GM18498 (cell line): ENCODE results near the gene RERE.
"Not testable (repeated sequence)": the region's sequence is repeated elsewhere in the genome, so short reads cannot be mapped to it uniquely, and the experiment has no call there.

Experiments
- ATAC-seq: cut with Tn5 transposase; IDR thresholded peaks from one replicate; pipeline ENCODE4 v1.9.1; 2021; ENCODE audit warnings: mild to moderate bottlenecking, moderate library complexity; ENCODE audit not compliant: unreplicated experiment

The RERE gene

DNA sequence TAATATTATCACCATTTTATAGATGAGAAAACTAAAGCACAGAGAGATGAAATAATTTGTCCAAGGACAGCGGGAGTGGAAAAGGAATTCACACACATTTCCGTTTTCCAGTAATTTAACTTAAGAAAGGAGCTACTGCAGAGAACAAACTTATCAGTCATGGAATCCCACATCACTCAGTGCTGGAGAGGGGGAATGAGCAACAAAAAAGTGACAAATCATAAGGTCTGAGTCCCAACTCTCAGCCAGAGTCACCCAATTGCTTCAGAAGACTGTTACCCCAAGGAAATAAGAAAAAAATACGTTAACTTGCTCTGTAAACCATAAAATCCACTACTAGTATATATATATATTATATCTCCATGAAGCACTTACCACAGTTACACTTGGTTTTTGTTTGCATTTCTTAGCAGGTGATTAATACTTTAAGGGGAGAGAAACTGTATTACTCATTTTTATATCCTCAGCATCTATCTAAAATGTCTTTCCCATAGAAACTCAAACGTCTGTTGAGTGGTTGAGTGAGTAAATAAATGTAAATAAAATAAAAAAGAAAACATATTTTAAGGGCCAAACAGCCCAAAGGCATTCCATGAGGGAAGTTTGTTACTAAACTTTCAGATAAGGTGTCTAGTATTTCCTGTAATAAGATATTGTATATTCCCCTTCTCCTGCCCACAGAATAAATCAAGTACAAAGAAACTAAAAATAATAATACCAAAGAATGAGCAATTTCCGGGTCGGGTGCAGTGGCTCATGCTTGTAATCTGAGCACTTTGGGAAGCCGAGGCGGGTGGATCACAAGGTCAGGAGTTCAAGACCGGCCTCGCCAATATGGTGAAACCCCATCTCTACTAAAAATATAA is 422.8 kb downstream of the RERE start:
- no peak for ATAC-seq

DNA sequence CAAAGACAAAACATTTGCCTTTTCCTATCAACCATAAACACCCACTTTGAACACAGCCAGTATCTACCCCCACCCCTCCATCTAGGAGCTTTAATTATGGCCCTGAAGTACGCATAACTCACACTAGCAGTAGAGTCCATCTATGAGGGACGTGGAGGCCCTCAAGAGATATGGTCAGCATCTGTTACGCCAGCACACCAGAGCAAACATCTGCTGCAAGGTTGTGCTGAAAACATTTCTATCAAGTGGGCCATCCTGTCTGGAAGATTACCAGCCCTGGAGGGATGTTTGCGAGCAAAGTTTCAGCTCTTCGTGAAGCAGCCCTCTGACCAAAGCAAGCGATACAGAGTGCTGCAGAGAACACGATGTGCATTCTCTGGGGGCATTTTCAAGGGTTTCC is 424.9 kb downstream of the RERE start:
- ATAC-seq, result no peak

DNA sequence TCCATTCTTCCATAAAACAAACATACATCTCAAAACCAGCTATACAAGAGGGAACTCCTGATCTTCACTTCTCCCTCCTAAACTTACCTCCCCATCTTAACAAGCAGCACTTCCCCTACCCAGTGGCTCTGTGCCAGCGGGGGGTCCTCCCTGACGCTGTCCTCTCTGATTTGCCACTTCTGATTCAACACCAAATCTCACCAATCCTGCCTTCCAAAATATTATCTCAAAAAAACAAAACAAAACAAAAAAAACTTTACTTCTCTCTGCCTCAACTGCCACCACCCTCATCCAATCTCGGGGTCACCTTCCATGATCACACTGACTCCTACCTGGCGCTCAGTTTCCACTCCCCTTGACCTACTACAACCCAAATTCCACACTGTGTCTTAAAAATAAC is 426.7 kb downstream of the RERE start:
- ATAC-seq, result no peak

DNA sequence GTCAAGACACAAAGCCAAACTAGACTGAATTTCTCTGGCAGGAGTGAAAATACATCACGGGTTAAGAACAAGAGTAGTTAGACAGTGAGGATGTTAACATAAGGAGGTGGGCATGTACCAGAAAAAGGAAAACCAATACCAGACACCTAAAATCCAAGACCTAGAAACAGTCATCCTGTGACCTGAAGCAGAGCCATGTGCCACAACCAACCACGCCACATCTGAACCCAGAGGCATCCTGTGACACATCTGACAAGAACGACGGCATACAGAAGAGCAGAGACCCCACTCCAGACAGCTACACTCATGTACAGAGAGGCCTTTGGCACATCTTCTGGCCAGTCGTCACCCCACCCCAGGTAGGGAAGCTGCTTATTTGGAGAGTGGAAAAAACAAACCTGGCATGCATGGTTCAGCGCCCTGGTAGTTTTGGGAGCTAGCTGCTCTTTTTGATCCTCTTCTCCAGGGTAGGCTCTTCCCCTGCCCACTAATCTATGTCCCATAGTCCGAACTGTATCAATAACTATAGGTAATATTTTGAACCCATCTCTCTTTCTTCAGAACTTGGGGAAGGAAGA is 427.4 kb downstream of the RERE start:
- ATAC-seq, result no peak

DNA sequence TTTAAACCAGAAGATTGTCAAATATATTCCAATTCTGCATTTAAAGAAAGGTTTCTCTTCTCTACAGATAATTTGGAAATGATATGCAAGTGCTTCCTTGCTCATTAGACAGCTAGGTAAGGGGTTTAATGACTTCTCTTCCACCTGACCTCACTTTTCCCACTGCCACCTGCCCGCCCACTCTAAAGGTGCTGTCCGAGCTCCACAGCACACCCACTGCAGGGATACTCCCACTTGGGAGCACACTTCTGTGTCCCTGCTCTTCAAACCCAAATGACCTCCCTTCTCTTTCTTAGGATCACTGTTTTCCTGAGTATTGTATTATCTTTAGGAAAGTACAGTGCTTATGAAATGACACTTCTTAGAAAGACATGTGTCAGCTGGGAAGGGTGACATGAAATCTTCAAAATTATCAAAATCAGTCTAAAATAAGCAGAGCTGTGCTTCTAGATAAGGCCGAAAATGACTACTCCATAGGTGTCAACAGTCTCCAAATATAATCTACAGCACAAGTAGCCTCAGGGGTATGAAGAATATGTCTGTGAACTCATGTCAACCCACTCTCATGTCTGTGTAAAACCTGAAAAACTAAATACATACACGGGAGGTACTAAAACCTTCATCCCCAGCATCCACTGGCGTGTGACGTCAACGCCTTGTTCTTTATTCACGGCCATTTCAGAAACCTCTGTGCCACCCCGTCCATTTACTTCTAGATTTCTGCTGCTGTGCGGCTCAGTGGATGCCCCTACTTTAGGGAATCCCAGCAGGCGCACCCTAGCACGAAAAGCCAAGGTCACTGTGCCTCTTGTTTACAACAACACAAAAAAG is 428.5 kb downstream of the RERE start:
- no peak for ATAC-seq

DNA sequence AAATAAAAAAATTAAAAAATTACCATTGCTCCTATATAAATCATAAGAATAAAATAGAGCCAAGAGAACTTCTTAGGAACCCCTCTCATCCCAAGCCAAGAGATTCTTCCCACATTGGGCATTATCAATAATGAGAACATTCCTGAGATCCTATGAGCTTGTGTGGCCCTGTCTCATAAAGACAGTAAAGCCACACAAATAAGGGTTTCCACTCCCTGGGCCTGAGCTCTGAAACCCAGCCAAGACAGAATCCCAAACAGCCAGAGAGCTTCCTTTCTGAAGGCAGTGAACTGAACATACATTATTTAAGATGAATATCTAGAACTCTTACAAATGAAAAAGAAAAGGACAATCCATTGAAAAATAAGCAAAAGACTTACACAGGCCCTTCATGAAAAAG is 431.2 kb downstream of the RERE start:
- ATAC-seq, result no peak

DNA sequence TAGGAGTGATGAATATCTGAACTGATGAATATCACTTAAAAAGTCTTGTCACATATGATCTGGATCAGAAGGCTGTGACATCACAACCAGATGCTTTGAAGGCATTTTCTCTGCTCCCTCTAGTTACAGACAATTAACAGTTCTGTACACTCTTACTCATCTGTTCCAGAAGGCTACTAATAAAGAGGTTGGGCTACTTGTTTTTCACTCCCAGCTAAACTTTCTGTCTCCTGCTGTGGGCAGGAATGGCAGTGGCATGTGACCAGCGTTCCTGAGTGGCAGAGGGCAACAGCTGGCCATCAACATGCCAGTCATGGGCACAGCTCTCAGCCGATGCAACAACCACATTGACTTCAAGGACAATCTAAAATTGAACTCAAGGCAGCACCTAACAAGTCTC is 432.9 kb downstream of the RERE start:
- ATAC-seq, result no peak

DNA sequence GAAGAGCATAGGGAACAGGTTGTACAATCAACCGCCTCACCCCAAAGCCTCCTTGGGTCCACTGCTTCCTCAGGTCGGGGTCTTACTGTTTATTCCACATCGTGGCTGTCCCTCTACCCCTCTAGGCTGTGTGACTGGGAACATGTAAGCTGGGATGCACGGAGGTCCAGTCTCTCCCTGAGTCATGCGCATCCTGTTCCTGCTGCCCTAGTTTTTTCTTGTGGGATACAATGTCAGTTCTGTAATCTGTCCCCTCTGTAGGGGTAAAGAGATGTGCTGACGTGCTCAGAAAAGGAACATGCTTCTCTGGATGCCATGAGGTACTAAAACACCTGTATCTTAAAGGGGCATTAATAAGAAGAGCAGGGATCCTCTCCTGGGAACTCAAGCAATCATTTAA is 433.4 kb downstream of the RERE start:
- no peak for ATAC-seq

DNA sequence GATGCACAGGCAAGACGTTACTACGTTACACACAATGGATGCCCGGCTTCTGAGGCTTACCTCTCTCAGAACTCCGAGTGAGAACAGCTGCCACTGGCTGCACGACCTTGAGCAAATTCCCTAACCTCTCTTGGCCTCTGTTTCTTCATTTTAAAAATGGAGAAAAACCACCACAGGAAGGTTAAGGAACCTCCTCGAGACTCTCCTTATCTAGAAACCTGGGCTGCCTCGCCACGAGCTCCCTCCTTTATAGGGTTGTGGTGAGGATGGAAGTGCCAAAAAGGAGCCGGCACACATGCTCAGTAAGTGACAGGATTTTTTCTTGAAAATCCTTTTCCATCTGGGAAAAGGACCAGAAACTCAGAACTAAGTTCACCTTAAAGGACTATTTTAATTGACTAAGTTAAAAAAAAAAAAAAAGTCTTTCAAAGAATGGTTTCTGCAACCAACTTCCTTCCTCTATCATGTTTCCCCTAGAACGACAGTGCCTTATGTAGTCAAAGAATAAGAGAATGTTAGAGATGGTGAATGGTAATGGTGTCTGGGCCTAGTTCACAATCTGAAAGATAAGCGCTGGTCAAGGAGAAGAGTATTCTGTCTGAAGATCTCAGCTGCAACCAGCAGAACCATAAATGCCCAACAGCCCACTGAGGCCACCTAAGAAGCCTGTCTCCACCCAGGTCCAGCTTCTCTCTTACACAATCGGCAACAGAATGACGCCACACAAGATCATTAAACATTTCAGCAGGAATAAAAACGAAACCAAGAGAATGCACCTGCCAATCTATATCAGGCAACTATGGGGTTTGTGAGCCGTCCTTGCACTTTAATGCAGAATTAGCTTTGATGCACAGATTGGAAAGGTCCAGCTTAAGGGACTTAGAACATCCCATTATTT is 434.6 kb downstream of the RERE start:
- no peak for ATAC-seq

DNA sequence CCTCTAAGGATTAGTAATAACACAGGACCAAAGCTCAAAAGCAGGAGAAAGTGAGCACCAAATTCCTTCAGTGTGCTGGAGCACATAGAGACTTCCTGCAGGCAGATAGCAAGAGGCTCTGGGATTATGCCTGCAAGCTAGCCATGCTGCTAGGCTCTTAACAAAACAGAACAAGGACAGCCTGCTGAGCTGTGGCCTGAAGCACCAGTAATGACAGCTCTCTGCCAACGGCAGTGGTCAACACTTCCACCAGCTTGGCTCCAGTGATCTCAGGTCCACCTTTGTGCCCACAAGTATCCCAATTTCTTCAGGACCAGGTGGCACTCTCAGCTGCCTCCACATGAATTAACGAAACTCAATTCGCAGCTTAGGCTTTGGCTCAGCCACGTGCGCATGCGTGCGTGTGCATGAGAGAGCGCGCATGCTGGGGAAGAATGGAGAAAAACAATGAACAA is 435.4 kb downstream of the RERE start:
- no peak for ATAC-seq

DNA sequence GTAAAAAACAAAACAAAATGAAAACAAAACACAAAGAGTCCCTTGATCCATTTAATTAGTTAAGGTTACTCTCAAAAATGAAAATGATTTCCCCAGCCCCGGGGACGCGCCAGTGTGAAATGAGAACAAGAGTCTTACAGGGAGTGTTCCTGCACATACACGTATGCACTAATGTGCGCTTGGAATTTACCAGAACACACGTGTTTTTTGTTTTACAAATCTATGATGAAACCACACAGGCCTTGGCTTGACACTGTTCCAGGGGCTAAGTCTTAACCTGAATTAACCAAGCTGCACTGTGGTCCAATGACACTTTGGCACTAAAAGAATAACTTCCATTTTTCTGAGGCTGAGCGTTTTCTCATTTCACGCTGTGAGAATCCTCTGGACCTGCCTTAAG is 435.8 kb downstream of the RERE start:
- no peak for ATAC-seq

DNA sequence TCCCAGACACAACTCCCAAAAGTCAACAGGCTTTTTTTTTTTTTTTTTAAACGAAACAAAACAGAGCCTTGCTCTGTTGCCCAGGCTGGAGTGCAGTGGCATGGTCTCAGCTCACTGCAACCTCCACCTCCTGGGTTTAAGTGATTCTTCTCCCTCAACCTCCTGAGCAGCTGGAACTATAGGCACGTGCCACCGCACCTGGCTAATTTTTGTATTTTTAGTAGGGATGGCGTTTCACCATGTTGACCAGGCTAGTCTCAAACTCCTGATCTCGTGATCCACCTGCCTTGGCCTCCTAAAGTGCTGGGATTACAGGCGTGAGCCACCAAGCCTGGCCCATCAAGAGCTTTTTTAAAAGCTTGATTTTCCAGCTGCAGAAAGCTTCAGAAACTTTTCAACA is 437.1 kb downstream of the RERE start:
- ATAC-seq, result not testable (repeated sequence)

DNA sequence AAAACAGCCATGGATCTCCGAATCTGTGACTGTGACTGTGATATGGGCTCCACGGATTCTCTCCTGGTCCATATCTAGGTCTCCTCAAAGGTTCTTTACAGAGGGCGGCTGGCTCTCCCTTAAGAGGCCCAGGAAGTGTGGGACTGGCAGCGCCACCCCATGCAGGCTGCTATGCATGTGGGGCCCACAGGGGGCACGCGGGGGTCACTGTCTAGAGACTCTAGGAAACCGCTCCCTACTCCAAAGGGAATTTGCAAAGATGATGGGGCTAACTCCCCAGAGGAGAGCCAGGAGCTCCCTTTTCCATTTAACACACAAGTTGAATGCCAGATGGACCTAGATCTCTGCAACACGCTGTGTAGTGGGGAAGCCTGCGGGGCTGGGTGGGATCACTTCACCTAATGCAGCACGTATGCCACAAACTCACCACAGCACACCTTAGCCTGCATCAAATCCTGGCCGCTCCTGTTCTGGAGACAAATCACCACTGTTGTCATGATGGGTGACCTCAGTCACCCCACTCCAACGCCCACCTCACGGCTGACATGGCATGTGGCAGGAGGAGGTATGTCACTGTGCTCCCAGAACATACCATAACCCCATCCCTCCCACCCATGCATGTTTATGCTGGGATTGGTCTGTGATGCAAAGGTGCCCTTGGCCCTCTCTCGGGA is 437.8 kb downstream of the RERE start:
- ATAC-seq, result no peak

DNA sequence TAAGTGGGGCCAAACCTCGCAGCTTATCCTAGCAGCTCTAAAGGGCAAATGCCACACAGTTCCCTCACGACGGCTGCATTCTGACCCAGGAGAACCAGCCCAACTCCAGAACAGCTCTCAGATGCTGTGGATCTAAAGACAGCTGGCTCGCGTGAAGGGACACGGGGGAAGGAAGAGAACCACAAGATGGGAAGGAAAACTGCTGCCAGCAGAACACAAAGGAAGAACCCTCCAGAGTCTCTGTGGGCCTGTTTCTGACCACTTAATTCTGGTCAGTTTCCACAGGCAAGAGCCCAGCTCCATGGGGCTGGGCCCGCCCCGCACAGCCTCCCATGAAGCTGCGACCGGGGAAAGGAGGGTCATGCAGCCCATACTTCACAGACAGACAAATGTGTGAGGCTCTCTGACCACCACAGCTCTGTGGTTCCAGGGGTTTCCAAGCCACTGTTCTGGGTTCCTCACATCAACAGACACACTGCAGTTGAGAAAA is 438.4 kb downstream of the RERE start:
- no peak for ATAC-seq

DNA sequence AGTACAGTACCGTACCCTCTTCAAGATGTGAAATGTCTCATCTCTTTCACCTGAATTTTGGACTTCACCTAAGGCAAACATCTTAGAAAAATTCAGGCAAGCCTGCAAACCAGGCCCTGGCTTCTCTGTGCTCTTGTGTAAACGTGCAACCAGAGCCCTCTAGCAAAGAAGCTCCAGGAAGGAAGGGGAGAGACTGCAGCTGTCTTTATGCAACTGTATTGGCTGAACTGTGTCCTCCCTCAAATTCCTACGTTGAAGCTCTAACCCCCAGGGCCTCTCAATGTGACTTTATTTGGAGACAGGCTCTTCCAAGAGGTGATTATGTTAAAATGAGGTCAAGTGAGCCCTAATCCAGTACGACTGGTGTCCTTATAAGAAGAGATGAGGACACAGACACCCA is 439.3 kb downstream of the RERE start:
- ATAC-seq, result no peak

DNA sequence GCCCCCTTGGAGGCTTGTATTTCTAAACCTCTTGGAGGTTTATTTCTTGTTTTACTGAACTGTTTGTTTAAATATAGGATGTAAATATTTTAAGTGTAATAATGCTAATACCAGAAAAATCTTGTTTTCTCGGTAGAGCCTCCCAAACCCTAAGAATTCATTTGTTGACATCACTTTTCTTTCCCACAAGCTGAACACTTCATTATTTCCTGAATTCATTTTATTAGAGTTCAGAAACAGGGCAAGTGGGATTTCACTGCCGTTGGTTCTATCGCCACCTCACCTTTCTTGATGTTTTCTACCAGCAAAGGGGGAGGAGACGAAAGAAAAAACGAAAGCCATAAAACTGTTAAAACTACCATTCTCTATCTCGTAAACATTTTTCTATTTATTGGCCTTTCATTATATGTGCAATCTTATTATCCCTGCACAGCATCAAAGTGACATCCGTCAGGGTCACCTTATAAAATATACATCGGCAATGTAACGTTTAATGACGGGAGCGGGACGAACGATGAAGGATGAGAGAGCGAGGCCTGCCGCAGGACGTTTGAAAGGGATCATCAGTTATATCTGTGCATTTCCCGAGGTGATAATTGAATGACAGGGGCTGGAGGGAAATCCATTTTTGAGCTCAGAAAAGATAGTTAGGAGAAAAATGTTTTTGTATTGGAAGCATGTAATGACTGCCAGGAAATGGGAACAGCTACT is 440.0 kb downstream of the RERE start:
- ATAC-seq, result no peak

DNA sequence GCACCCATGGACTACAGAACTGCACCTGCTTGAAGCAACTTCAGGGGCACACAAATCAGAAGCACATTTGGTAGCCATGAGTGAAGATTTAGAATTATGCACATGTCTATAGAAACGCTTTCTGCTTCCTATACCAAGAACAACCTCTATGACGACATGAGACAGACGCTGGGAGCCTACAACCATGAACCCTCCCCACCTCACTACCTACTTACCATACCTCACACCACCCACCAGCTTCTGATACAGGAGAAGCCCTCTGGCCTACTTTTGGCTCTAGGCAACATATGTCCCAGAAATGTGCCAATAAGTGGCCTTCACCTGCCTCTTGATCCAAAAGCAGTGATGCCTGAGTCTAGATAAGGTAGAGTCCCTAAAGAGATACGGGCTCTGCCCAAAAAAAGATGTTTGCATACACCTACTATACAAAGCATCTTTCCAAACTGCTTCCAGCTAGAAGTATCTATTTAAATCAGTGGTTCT is 441.0 kb downstream of the RERE start:
- no peak for ATAC-seq

DNA sequence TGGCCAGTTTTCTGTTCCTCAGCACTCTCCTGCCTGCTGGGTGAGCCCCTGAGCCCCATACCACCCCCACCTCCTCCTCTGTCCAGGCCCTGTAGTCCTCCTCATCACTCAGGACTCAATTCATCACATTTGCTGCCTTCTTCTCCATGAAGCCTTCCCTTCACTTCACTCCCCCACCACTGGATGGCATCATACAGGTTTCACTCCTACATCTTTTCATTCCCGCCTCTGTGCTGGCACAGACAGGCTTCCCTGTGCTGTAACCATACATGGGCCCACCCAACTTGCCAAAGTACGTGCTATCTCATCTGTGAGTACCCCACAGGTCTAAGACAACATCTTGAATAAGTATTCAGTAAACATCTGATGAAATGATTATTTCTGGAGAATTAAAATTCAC is 442.6 kb downstream of the RERE start:
- no peak for ATAC-seq

DNA sequence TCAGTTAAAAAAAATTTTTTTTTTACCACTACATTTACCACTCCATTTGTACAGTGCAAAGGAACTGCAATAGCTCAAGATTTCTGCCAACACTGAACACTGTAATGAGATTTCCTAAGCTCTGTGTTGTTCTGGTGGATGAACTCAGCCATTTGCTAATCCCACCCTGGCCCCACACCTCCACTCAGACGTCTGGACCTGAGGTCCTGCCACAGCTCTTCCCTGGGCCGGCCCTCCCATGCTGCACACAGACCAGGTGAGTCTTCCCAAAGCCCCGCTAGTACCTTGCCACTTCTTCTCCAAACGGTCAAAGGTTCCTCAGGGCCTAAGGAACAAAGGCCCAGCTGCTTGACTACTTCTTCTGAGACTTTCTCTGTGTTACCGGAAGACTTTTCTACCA is 443.1 kb downstream of the RERE start:
- ATAC-seq, result no peak
